ENCODE data around the gene ZEB2.

GRCh38 chr2:144439993-144440392 is 79.9 kb downstream of the ZEB2 start:
- TF ChIP-seq RAD21 (IDR thresholded peaks at IDR 0.05) (no peak), FOXA1 (IDR thresholded peaks at IDR 0.05) (no peak), TAF1 (conservative IDR thresholded peaks at IDR 0.05) (no peak)
- TF ChIP-seq, protein P1, sequence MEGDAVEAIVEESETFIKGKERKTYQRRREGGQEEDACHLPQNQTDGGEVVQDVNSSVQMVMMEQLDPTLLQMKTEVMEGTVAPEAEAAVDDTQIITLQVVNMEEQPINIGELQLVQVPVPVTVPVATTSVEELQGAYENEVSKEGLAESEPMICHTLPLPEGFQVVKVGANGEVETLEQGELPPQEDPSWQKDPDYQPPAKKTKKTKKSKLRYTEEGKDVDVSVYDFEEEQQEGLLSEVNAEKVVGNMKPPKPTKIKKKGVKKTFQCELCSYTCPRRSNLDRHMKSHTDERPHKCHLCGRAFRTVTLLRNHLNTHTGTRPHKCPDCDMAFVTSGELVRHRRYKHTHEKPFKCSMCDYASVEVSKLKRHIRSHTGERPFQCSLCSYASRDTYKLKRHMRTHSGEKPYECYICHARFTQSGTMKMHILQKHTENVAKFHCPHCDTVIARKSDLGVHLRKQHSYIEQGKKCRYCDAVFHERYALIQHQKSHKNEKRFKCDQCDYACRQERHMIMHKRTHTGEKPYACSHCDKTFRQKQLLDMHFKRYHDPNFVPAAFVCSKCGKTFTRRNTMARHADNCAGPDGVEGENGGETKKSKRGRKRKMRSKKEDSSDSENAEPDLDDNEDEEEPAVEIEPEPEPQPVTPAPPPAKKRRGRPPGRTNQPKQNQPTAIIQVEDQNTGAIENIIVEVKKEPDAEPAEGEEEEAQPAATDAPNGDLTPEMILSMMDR (IDR thresholded peaks at IDR 0.05; ENCODE audit: low read depth, low read length, missing input control) = no peak
- TF ChIP-seq, protein P2, sequence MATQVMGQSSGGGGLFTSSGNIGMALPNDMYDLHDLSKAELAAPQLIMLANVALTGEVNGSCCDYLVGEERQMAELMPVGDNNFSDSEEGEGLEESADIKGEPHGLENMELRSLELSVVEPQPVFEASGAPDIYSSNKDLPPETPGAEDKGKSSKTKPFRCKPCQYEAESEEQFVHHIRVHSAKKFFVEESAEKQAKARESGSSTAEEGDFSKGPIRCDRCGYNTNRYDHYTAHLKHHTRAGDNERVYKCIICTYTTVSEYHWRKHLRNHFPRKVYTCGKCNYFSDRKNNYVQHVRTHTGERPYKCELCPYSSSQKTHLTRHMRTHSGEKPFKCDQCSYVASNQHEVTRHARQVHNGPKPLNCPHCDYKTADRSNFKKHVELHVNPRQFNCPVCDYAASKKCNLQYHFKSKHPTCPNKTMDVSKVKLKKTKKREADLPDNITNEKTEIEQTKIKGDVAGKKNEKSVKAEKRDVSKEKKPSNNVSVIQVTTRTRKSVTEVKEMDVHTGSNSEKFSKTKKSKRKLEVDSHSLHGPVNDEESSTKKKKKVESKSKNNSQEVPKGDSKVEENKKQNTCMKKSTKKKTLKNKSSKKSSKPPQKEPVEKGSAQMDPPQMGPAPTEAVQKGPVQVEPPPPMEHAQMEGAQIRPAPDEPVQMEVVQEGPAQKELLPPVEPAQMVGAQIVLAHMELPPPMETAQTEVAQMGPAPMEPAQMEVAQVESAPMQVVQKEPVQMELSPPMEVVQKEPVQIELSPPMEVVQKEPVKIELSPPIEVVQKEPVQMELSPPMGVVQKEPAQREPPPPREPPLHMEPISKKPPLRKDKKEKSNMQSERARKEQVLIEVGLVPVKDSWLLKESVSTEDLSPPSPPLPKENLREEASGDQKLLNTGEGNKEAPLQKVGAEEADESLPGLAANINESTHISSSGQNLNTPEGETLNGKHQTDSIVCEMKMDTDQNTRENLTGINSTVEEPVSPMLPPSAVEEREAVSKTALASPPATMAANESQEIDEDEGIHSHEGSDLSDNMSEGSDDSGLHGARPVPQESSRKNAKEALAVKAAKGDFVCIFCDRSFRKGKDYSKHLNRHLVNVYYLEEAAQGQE (IDR thresholded peaks at IDR 0.05) = no peak
